Thoracic aorta (tissue), 2 donors: ENCODE data around the gene ALK. TPM values are rescaled to one million over a fixed set of nuclear protein-coding genes. Genes with fewer than 3 reads are reported as not detected.

ENCODE experiments used
- ATAC-seq: fragments of 150-250 bp; one replicate; pipeline ENCODE4 v1.8.0; 2017; ENCODE audit warnings: low read depth; ENCODE audit not compliant: insufficient number of reproducible peaks, low FRiP score
- DNase-seq: peaks from one replicate; pipeline ENCODE4 v3.0.0-alpha.2; 2020; ENCODE audit warnings: low spot score
- H3K27ac ChIP-seq, 2 donors: fragments of 200-600 bp; sonication (generic); 1 replicate in 1 of 2; 2 replicates in 1 of 2; pipeline ENCODE4 v1.5.1; 2016; ENCODE audit warnings: mild to moderate bottlenecking in 2 of 2, moderate library complexity in 2 of 2
- H3K27me3 ChIP-seq: fragments of 200-600 bp; sonication (generic); replicated peaks from 2 replicates; pipeline ENCODE4 v1.6.0; 2016; ENCODE audit warnings: mild to moderate bottlenecking; ENCODE audit not compliant: insufficient read depth
- H3K36me3 ChIP-seq: fragments of 200-600 bp; sonication (generic); one replicate; pipeline ENCODE4 v1.5.1; 2016
- H3K4me1 ChIP-seq, 2 donors: fragments of 200-600 bp; sonication (generic); 1 replicate in 1 of 2; 2 replicates in 1 of 2; pipeline versions ENCODE4 v1.5.1 to v1.6.0; 2016; ENCODE audit warnings: low read depth in 2 of 2, mild to moderate bottlenecking in 1 of 2; ENCODE audit not compliant: control insufficient read depth in 1 of 2
- H3K4me3 ChIP-seq: fragments of 200-600 bp; sonication (generic); 2 replicates; pipeline ENCODE4 v1.5.1; 2016; ENCODE audit warnings: mild to moderate bottlenecking
- H3K9me3 ChIP-seq: fragments of 200-600 bp; sonication (generic); 2 replicates; pipeline ENCODE4 v1.5.1; 2016
- total RNA-seq, 2 donors: library from RNA; depleted of rRNA; stranded (reverse); fragments of >200 nt; gene quantifications; one replicate each; pipeline versions ENCODE4 v1.1.0 to v1.2.3, GENCODE V29; 2016
- TF ChIP-seq, protein P1 (sequence below): fragments of 200-600 bp; sonication (generic); IDR thresholded peaks from one replicate; pipeline ENCODE4 v1.5.1; 2019; ENCODE audit warnings: antibody characterized with exemption

Gene ALK
- total RNA-seq, 2 donors from 2014 or later: 2.0 TPM; not detected in 1

DNA sequence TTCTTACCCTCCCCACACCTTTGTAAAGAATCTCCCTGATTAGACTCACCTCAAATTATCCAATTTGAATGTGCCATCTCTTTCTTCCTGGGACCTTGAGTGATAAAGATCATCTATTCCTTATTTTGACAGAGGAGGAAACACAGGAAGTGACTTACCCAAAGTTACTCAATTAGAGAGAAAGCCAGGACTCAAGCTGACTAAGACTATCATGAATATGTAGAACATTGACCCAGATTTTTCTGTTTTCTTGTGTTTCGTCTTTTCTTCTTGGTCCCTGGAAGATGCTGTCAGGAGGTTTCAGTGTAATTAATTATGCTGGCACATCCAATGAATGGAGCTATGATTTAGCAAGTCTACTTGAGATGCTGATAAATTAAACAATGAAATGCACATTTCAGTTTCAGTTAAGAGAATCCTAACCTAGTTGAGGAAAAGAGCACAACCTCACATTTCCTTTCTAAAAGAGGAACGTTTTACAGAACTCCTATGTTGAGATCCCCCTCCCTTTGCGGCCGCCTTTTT is 425.8 kb downstream of the ALK start:
- TF ChIP-seq, protein P1, sequence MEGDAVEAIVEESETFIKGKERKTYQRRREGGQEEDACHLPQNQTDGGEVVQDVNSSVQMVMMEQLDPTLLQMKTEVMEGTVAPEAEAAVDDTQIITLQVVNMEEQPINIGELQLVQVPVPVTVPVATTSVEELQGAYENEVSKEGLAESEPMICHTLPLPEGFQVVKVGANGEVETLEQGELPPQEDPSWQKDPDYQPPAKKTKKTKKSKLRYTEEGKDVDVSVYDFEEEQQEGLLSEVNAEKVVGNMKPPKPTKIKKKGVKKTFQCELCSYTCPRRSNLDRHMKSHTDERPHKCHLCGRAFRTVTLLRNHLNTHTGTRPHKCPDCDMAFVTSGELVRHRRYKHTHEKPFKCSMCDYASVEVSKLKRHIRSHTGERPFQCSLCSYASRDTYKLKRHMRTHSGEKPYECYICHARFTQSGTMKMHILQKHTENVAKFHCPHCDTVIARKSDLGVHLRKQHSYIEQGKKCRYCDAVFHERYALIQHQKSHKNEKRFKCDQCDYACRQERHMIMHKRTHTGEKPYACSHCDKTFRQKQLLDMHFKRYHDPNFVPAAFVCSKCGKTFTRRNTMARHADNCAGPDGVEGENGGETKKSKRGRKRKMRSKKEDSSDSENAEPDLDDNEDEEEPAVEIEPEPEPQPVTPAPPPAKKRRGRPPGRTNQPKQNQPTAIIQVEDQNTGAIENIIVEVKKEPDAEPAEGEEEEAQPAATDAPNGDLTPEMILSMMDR: no peak
- Histone ChIP-seq H3K36me3 (no peaks in the 10 kb centered on the region), H3K27ac (no peak overlapping the region), H3K9me3 (no peaks in the 10 kb centered on the region), H3K4me1 (no peaks in the 10 kb centered on the region), H3K4me3 (no peak overlapping the region), H3K27me3 (no peaks in the 10 kb centered on the region)
- DNase-seq (no peak), ATAC-seq (no peak)

DNA sequence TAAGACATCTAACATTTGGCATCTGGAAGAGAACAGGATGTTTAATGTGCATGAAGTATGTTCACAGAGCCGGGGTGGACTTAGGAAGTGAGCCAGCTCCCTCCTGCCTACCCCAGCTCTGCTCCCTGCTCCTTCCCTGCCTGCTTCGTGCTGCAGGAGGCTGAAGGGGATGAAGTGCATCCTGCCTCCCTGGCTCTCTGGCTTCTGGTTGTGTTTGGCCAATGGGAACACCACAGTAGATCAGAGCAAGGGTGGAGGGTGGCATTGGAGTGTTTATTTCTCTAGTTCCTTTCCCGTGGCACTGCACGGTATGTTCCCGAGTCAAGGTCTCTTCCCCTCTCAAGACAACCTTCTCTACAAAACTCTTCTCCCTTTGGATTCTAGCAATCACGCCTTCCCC is 426.3 kb downstream of the ALK start:
- Histone ChIP-seq H3K36me3 (no peaks in the 10 kb centered on the region), H3K27ac (no peak overlapping the region), H3K9me3 (no peaks in the 10 kb centered on the region), H3K27me3 (no peaks in the 10 kb centered on the region), H3K4me1 (no peaks in the 10 kb centered on the region), H3K4me3 (no peak overlapping the region)
- no peak for DNase-seq
- TF ChIP-seq, protein P1: no peak
- no peak for ATAC-seq

DNA sequence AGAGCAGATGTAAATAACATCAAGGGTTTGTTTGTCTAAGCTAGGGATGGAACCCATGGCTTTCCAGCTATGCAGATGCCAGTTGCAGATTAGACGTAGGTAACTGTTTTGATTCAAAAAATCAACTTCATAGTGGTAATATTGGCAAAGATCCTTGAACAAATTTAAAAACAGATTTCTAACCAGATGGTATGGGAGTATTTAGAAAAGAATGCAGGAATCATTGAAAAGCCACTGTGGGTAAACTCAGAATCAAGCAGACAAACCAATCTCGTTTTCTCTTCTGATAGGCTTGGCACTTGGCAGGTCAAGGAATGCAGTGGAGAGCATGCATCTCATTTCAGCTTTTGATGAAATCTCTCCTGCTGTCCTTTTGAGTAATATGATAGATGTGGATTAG is 428.7 kb downstream of the ALK start:
- H3K4me3 ChIP-seq: no peak overlapping the region
- no peaks in the 10 kb centered on the region for H3K36me3 ChIP-seq
- no peak for ATAC-seq
- no peaks in the 10 kb centered on the region for H3K9me3 ChIP-seq
- no peaks in the 10 kb centered on the region for H3K4me1 ChIP-seq
- no peak for DNase-seq
- H3K27me3 ChIP-seq: no peaks in the 10 kb centered on the region
- H3K27ac ChIP-seq: no peak overlapping the region
- TF ChIP-seq, protein P1: no peak

DNA sequence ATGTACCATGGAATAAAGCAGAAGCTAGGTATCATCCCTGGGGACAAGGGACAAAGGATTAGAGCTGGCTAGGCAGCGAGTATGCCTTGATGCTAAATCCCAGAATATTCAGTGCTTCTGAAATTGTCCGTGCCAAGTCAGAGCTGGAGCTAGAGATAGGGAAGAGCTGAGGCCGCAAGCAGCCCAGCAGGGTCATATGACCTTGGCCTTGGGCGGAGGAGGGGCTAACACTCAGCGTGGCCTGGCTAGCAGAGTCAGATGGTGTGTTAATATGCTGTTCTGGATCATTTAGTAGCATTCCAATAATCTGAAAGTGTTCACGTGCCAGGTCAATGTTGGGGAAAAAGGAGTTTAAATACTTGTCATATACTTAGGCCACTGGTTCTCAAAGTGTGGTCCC is 431.3 kb downstream of the ALK start:
- Histone ChIP-seq H3K9me3 (no peaks in the 10 kb centered on the region), H3K27me3 (no peaks in the 10 kb centered on the region), H3K27ac (no peak overlapping the region), H3K4me3 (no peak overlapping the region), H3K36me3 (no peaks in the 10 kb centered on the region), H3K4me1 (no peaks in the 10 kb centered on the region)
- DNase-seq (no peak), ATAC-seq (no peak)
- TF ChIP-seq, protein P1: no peak

DNA sequence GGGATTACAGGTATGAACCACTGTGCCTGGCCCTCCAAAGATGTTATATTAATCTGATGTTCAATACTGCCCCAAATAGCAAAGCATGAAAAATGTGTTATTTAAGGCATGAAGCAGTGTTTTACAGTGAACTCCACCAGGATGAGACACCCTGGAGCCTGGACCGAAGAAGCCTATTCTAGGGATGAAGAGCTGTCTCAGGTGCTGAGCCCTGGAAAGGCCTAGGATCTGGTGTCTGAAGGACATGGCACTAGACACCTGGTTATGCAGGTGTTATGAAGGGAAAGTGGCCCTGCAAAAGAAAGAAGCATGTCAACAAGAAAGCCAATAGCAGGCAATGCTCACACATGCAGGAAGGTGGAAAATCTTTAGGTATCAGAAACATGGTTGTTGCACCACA is 431.8 kb downstream of the ALK start:
- H3K27ac ChIP-seq: no peak overlapping the region
- no peak overlapping the region for H3K4me3 ChIP-seq
- no peak for DNase-seq
- H3K27me3 ChIP-seq: no peaks in the 10 kb centered on the region
- no peak for ATAC-seq
- H3K36me3 ChIP-seq: no peaks in the 10 kb centered on the region
- H3K9me3 ChIP-seq: no peaks in the 10 kb centered on the region
- TF ChIP-seq, protein P1: no peak
- no peaks in the 10 kb centered on the region for H3K4me1 ChIP-seq
